GM12878 (cell line): Measurements from ENCODE around the gene GANC. TPM values are rescaled to one million over a fixed set of nuclear protein-coding genes. Genes with fewer than 3 reads are reported as not detected.

ENCODE experiments used
- ASH2L ChIP-seq: fragments of 300-600, 200-600 bp; sonication (generic); IDR thresholded peaks from 2 replicates; pipeline ENCODE4 v1.6.1; 2017; ENCODE audit warnings: low read depth, mild to moderate bottlenecking, borderline replicate concordance
- CBFB ChIP-seq: IDR thresholded peaks from 2 replicates; pipeline ENCODE4 v1.6.1; 2016; ENCODE audit warnings: antibody characterized with exemption, low read depth
- CBX5 ChIP-seq: sonication (generic); IDR thresholded peaks from 2 replicates; pipeline ENCODE4 v1.6.1; 2016; ENCODE audit warnings: low read depth, moderate library complexity, mild to moderate bottlenecking, inconsistent platforms
- ETV6 ChIP-seq, 2 experiments: fragments of 450-650 bp in 1 of 2; IDR thresholded peaks in 1 of 2; conservative IDR thresholded peaks in 1 of 2; 2 replicates each; pipeline ENCODE4 v1.6.1; 2014; ENCODE audit warnings: antibody characterized with exemption in 1 of 2, borderline replicate concordance in 1 of 2, low read depth in 1 of 2, mild to moderate bottlenecking in 1 of 2, moderate library complexity in 1 of 2
- EZH2 ChIP-seq: IDR thresholded peaks from 2 replicates; pipeline ENCODE4 v1.6.1; 2012; ENCODE audit warnings: low read depth, mild to moderate bottlenecking, control low read depth, inconsistent platforms, low read length, borderline replicate concordance; ENCODE audit not compliant: control insufficient read depth
- FOS ChIP-seq: IDR thresholded peaks from 3 replicates; pipeline ENCODE4 v1.6.1; 2011; ENCODE audit warnings: borderline replicate concordance; ENCODE audit not compliant: insufficient read length; ENCODE audit errors: extremely low read depth
- MEF2A ChIP-seq: IDR thresholded peaks from 2 replicates; pipeline ENCODE4 v1.6.1; 2011; ENCODE audit warnings: low read depth, mild to moderate bottlenecking, low read length, moderate library complexity; ENCODE audit not compliant: insufficient read depth
- MXI1 ChIP-seq: fragments of 150-350 bp; IDR thresholded peaks from 2 replicates; pipeline ENCODE4 v1.6.1; 2011; ENCODE audit warnings: low read depth, mild to moderate bottlenecking, inconsistent platforms, low read length, improper control_type of control experiment
- NFIC ChIP-seq: IDR thresholded peaks from 2 replicates; pipeline ENCODE4 v1.6.1; 2012; ENCODE audit warnings: low read depth, mild to moderate bottlenecking, inconsistent platforms, low read length, moderate library complexity
- NFYA ChIP-seq: IDR thresholded peaks from 2 replicates; pipeline ENCODE4 v1.6.1; 2011; ENCODE audit warnings: low read depth, mild to moderate bottlenecking, low read length, improper control_type of control experiment, borderline replicate concordance
- RB1 ChIP-seq: fragments of 450-650 bp; formaldehyde crosslinking; IDR thresholded peaks from 2 replicates; pipeline ENCODE4 v1.6.1; 2017; ENCODE audit warnings: mild to moderate bottlenecking, borderline replicate concordance
- RBBP5 ChIP-seq: fragments of 200-600 bp; sonication (generic); conservative IDR thresholded peaks from 2 replicates; pipeline ENCODE4 v1.6.1; 2016
- SIN3A ChIP-seq: IDR thresholded peaks from 2 replicates; pipeline ENCODE4 v1.6.1; 2012; ENCODE audit warnings: low read depth, low read length, improper control_type of control experiment
- SIX5 ChIP-seq: IDR thresholded peaks from 2 replicates; pipeline ENCODE4 v1.6.1; 2011; ENCODE audit warnings: mild to moderate bottlenecking, low read depth, low read length, moderate library complexity; ENCODE audit not compliant: severe bottlenecking
- SMAD5 ChIP-seq: IDR thresholded peaks from 2 replicates; pipeline ENCODE4 v1.6.1; 2016; ENCODE audit warnings: antibody characterized with exemption, low read depth
- SREBF1 ChIP-seq: IDR thresholded peaks from 2 replicates; pipeline ENCODE4 v1.6.1; 2012; ENCODE audit warnings: mild to moderate bottlenecking, low read length
- SUPT20H ChIP-seq: IDR thresholded peaks from 2 replicates; pipeline ENCODE4 v1.6.1; 2011; ENCODE audit warnings: low read depth, mild to moderate bottlenecking, low read length, moderate library complexity, borderline replicate concordance; ENCODE audit not compliant: control insufficient read depth
- ZNF207 ChIP-seq: fragments of 450-650 bp; IDR thresholded peaks from 2 replicates; pipeline ENCODE4 v1.6.1; 2014; ENCODE audit warnings: antibody characterized with exemption, mild to moderate bottlenecking, borderline replicate concordance
- ZNF217 ChIP-seq: fragments of 450-650 bp; IDR thresholded peaks from 2 replicates; pipeline ENCODE4 v1.6.1; 2017; ENCODE audit warnings: antibody characterized with exemption, mild to moderate bottlenecking
- ZNF384 ChIP-seq: IDR thresholded peaks from 2 replicates; pipeline ENCODE4 v1.6.1; 2012; ENCODE audit warnings: low read depth, mild to moderate bottlenecking, low read length, improper control_type of control experiment, borderline replicate concordance
- ZSCAN29 ChIP-seq: fragments of 450-650 bp; IDR thresholded peaks from 2 replicates; pipeline ENCODE4 v1.6.1; 2017; ENCODE audit warnings: mild to moderate bottlenecking, moderate library complexity
- polyA plus RNA-seq, 11 experiments: library from polyadenylated mRNA; depleted of rRNA in 4 of 11; unstranded in 6 of 11; stranded (reverse) in 5 of 11; fragments of >200 nt; fragmentation: Nextera tagmentation in 4 of 11; fragmentation: Illumina TruSeq in 1 of 11; extraction: Ambion mirVana in 4 of 11; extraction: Trizol in 1 of 11; gene quantifications; 1 replicate in 1 of 11; 2 replicates in 10 of 11; pipeline versions ENCODE4 v1.2.1 to v1.2.3, GENCODE V29; 2011 to 2016; ENCODE audit warnings: inconsistent platforms in 2 of 11, missing spikeins in 2 of 11, low read depth in 1 of 11
- total RNA-seq, 4 experiments: library from RNA; depleted of rRNA in 3 of 4; stranded (reverse); fragments of >200 nt in 3 of 4; fragmentation: Illumina TruSeq in 1 of 4; extraction: Trizol in 1 of 4; gene quantifications; 2 replicates each; pipeline versions ENCODE4 v1.2.1 to v1.2.3, GENCODE V29; 2013 to 2021
- TF ChIP-seq, protein P1 (sequence below): IDR thresholded peaks from 2 replicates; pipeline ENCODE4 v1.6.1; 2012; ENCODE audit warnings: low read depth, low read length, improper control_type of control experiment
- TF ChIP-seq, protein P2 (sequence below): IDR thresholded peaks from 2 replicates; pipeline ENCODE4 v1.6.1; 2012; ENCODE audit warnings: low read depth, low read length, improper control_type of control experiment
- TF ChIP-seq, protein P3 (sequence below): fragments of 450-650 bp; IDR thresholded peaks from 2 replicates; pipeline ENCODE4 v1.6.1; 2017; ENCODE audit warnings: borderline replicate concordance

GANC gene
- total and polyA plus RNA-seq, 10 of the 15 experiments (the other 5 are each of a cell fraction or from before 2014, with no cell fraction given): 11.3 to 35.3 (median 23.0) TPM

DNA sequence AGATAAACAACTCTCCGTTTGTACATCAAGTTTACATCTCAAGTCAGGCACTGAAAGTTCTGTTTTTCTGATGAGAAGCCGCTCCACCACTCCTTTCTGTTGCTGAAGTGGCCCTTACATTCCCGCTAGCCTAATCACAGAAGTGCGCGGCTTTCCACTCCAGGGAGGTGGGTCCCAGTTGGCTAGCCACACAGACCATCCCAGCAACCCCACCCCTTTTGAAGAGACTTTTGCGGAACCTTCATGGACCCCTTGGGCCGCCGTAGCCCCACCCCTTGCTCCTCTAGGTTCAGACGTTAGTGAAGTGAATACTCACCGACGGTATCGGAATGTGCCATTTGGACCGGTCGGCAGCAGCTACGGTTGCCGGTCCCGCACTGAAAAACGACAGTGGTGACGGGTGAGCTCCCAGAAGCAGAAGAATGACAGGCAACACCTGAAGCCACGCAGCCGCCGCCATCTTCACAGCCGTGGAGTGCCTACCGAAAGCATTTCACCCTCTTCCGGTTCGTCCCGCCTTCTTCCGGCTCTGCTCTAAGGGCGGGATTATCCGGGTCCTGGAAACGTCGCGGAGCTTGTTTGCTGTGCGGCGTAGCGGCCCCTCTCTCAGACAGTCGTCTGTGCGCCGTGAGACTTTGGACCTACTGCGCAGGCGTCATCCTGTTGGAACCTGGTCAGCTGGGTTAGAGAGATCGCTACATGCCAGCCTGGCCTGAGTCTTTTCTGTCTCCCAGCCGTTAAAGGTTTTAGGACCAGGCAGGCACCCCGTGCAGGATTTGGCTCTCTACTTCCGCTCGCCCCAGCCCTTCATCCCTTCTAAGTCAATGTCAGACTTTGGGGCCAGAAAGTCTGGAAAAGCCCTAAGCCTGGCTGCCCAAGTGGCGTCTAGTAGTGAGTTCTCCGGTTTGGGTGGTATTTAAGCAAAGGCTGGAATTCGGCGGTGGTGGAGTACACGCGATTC is at the start of gene GANC, which contains the start of gene TMEM87A (continued):
- TF ChIP-seq MXI1 (peak; percentile 69; the same call in 1 of the 2 replicates), ZNF384 (0 out of 2 replicates have a peak, but pooled peaks have one; percentile 12), RBBP5 (no peak; the same call in 1 of the 2 replicates), MEF2A (no peak), EZH2 (no peak), SUPT20H (no peak), SREBF1 (no peak), NFYA (no peak), SIN3A (no peak; the same call in none of the 2 replicates), RB1 (peak; percentile 73; the same call in 1 of the 2 replicates), ZNF217 (no peak), NFIC (no peak; the same call in 1 of the 2 replicates), ASH2L (no peak; the same call in 1 of the 2 replicates), ZNF207 (peak; percentile 88), CBFB (peak; percentile 85), CBX5 (no peak), ZSCAN29 (no peak), FOS (no peak), SIX5 (peak; percentile 11), SMAD5 (peak; percentile 95), ETV6 (conservative IDR thresholded peaks at IDR 0.05 in 1 of 2, IDR thresholded peaks at IDR 0.05 in 1 of 2; ENCODE audit: borderline replicate concordance in 1 of 2, low read depth in 1 of 2) (peak in 1 of 2 experiments; percentile 37; a peak in 1 of 4 replicates)
- TF ChIP-seq, protein P1, sequence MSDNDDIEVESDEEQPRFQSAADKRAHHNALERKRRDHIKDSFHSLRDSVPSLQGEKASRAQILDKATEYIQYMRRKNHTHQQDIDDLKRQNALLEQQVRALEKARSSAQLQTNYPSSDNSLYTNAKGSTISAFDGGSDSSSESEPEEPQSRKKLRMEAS: no peak; the same call in 1 of the 2 replicates
- TF ChIP-seq, protein P2, sequence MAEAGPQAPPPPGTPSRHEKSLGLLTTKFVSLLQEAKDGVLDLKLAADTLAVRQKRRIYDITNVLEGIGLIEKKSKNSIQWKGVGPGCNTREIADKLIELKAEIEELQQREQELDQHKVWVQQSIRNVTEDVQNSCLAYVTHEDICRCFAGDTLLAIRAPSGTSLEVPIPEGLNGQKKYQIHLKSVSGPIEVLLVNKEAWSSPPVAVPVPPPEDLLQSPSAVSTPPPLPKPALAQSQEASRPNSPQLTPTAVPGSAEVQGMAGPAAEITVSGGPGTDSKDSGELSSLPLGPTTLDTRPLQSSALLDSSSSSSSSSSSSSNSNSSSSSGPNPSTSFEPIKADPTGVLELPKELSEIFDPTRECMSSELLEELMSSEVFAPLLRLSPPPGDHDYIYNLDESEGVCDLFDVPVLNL: no peak
- TF ChIP-seq, protein P3, sequence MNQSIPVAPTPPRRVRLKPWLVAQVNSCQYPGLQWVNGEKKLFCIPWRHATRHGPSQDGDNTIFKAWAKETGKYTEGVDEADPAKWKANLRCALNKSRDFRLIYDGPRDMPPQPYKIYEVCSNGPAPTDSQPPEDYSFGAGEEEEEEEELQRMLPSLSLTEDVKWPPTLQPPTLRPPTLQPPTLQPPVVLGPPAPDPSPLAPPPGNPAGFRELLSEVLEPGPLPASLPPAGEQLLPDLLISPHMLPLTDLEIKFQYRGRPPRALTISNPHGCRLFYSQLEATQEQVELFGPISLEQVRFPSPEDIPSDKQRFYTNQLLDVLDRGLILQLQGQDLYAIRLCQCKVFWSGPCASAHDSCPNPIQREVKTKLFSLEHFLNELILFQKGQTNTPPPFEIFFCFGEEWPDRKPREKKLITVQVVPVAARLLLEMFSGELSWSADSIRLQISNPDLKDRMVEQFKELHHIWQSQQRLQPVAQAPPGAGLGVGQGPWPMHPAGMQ: no peak
